SU-DHL-6 (cell line): ENCODE data around the gene WAC.

Source experiments
- EZH2phosphoT487 ChIP-seq: fragments of 200-600 bp; sonication (generic), shearing (Covaris generic); conservative IDR thresholded peaks from 2 replicates; pipeline ENCODE4 v1.6.1; 2018; ENCODE audit warnings: mild to moderate bottlenecking, antibody characterized with exemption, low read length, moderate library complexity, mixed read lengths
- TF ChIP-seq, protein P1 (sequence below): fragments of 200-600 bp; sonication (generic); IDR thresholded peaks from one replicate; pipeline ENCODE4 v1.5.1; 2017; ENCODE audit warnings: antibody characterized with exemption, mild to moderate bottlenecking, low read length, moderate library complexity; ENCODE audit not compliant: insufficient read depth, poor library complexity, severe bottlenecking

DNA sequence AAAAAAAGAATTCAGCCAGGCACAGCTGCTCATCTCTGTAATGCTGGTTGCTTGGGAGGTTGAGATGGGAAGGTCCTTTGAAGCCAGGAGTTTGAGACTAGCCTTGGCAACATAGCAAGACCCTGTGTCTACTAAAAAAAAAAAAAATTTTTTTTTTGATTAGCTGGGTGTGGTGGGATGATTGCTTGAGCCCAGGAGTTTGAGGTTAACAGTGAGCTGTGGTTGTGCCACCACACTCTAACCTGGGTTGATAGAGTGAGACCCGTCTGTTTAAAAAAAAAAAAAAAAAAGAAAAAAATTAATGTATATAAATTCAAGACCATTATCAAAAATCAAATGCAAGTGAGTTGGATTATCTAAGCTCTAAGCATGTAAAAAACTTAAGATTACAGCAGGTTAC, 5.7 kb downstream of the WAC start:
- TF ChIP-seq, protein P1, sequence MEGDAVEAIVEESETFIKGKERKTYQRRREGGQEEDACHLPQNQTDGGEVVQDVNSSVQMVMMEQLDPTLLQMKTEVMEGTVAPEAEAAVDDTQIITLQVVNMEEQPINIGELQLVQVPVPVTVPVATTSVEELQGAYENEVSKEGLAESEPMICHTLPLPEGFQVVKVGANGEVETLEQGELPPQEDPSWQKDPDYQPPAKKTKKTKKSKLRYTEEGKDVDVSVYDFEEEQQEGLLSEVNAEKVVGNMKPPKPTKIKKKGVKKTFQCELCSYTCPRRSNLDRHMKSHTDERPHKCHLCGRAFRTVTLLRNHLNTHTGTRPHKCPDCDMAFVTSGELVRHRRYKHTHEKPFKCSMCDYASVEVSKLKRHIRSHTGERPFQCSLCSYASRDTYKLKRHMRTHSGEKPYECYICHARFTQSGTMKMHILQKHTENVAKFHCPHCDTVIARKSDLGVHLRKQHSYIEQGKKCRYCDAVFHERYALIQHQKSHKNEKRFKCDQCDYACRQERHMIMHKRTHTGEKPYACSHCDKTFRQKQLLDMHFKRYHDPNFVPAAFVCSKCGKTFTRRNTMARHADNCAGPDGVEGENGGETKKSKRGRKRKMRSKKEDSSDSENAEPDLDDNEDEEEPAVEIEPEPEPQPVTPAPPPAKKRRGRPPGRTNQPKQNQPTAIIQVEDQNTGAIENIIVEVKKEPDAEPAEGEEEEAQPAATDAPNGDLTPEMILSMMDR = no peak
- no peak for TF ChIP-seq EZH2phosphoT487
